Measurements from ENCODE around the gene STK11. TPM values are rescaled to one million over a fixed set of nuclear protein-coding genes. Genes with fewer than 3 reads are reported as not detected.

Gene STK11
- total RNA-seq, 1 experiment from 2014 or later = 116 TPM

DNA sequence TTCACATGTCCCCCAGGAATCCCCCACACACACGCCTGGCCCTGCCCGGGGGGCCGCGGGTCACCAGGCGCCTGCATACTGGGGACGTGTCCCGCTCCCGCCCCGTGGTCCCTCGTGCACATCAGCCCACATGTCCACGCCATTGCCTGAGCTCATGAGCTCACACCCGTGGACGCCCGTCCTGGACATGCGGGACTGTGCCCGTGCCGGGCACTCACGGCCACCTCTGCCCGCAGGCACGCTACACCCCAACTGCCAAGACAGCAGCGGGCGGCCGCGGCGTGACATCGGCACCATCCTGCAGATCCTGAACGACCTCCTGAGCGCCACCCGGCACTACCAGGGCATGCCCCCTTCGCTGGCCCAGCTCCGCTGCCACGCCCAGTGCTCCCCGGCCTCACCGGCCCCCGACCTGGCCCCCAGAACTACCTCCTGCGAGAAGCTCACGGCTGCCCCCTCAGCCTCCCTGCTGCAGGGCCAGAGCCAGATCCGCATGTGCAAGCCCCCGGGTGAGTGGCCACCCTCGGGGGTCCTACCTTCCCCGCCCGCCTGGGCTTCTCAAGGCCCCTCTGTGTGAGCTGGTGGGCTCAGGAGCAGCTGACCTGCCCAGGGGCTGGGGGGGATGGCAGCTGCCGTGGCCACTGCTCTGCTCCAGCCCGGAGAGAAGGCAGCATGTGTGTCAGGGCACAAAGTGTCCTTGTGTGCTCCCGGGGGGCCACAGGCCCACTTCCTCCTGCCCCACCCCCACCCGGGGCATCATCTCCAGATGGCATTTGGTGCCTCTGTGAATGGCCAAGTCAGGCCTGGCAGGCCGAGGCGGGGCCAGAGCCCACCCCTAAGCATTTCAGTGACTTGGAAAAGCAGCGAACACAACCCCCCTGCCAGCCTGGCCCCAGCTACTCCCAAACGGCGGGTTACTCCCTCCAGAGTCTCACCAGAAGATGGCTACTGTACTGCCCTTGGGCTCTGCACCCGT lies 49.9 kb downstream of the STK11 start:
- TF ChIP-seq TCF7L2 (IDR thresholded peaks at IDR 0.05; ENCODE audit: low read depth, low read length) = no peak
- 0 out of 2 replicates have a peak, but pooled peaks have one; percentile 37 for TF ChIP-seq POLR2AphosphoS5 (IDR thresholded peaks at IDR 0.05; ENCODE audit: low read depth, low read length)
- no TSS peak for BruUV-seq (replicated peaks)
- Histone ChIP-seq H3K9me3 (ENCODE audit: control insufficient read depth, insufficient read depth, low read depth, low read length) (no peaks in the 10 kb centered on the region), H3K4me3 (ENCODE audit: low read depth in 2 of 2, low read length in 2 of 2) (no peak overlapping the region), H3K27ac (ENCODE audit: low read length) (peak overlapping the region; percentile 62), H3K4me1 (ENCODE audit: control insufficient read depth, insufficient read depth, low read length) (peaks cover 63% of the 10 kb centered on the region), H3K36me3 (ENCODE audit: control insufficient read depth, insufficient read depth, low read length) (peaks cover 2% of the 10 kb centered on the region), H3K27me3 (ENCODE audit: control insufficient read depth, insufficient read depth, low read length) (no peaks in the 10 kb centered on the region)
- in situ Hi-C loops (cut with HindIII; ENCODE audit: low pct_unique_long_range_greater_than_20kb, low sequenced_read_pairs) = no loop called here
- ChIA-PET POLR2A (no interaction called here), CTCF (no interaction called here)
- intact Hi-C loops (cut with micrococcal nuclease; ENCODE audit: unreplicated experiment) = no loop called here
- DNase-seq (ENCODE audit: low read depth, low spot score) (no peak), ATAC-seq (no peak)

GRCh38 chr19:1256646-1257474 lies 51.3 kb downstream of the STK11 start:
- no peaks in the 10 kb centered on the region for H3K27me3 ChIP-seq (ENCODE audit: control insufficient read depth, insufficient read depth, low read length)
- ATAC-seq (no peak), DNase-seq (ENCODE audit: low read depth, low spot score) (no peak)
- TF ChIP-seq CTCF (IDR thresholded peaks at IDR 0.05) (no peak), POLR2AphosphoS5 (IDR thresholded peaks at IDR 0.05; ENCODE audit: low read depth, low read length) (no peak; the same call in 1 of the 2 replicates), SIN3A (IDR thresholded peaks at IDR 0.05; ENCODE audit: borderline replicate concordance, insufficient read depth, low read depth, low read length) (no peak), TCF7L2 (IDR thresholded peaks at IDR 0.05; ENCODE audit: low read depth, low read length) (no peak)
- TF ChIP-seq, protein P1, sequence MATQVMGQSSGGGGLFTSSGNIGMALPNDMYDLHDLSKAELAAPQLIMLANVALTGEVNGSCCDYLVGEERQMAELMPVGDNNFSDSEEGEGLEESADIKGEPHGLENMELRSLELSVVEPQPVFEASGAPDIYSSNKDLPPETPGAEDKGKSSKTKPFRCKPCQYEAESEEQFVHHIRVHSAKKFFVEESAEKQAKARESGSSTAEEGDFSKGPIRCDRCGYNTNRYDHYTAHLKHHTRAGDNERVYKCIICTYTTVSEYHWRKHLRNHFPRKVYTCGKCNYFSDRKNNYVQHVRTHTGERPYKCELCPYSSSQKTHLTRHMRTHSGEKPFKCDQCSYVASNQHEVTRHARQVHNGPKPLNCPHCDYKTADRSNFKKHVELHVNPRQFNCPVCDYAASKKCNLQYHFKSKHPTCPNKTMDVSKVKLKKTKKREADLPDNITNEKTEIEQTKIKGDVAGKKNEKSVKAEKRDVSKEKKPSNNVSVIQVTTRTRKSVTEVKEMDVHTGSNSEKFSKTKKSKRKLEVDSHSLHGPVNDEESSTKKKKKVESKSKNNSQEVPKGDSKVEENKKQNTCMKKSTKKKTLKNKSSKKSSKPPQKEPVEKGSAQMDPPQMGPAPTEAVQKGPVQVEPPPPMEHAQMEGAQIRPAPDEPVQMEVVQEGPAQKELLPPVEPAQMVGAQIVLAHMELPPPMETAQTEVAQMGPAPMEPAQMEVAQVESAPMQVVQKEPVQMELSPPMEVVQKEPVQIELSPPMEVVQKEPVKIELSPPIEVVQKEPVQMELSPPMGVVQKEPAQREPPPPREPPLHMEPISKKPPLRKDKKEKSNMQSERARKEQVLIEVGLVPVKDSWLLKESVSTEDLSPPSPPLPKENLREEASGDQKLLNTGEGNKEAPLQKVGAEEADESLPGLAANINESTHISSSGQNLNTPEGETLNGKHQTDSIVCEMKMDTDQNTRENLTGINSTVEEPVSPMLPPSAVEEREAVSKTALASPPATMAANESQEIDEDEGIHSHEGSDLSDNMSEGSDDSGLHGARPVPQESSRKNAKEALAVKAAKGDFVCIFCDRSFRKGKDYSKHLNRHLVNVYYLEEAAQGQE (IDR thresholded peaks at IDR 0.05; ENCODE audit: insufficient read depth in 1 of 2, low read depth in 2 of 2, low read length in 1 of 2) = no peak
- BruUV-seq (replicated peaks) = no TSS peak
- H3K4me3 ChIP-seq (ENCODE audit: low read depth in 2 of 2, low read length in 2 of 2) = peak overlapping the region in 1 of 2 experiments; percentile 18; a peak in 2 of 4 replicates
- in situ Hi-C loops (cut with HindIII; ENCODE audit: low pct_unique_long_range_greater_than_20kb, low sequenced_read_pairs) (no loop called here), intact Hi-C loops (cut with micrococcal nuclease; ENCODE audit: unreplicated experiment) (no loop called here)
- ChIA-PET CTCF (interaction anchor here (0.5 kb wide), 1 partner anchor 11 kb away, joined by 6 read pairs; no protein-coding TSS in a partner anchor), POLR2A (no interaction called here)
- H3K36me3 ChIP-seq (ENCODE audit: control insufficient read depth, insufficient read depth, low read length) = peaks cover 2% of the 10 kb centered on the region
- H3K9me3 ChIP-seq (ENCODE audit: control insufficient read depth, insufficient read depth, low read depth, low read length) = no peaks in the 10 kb centered on the region
- H3K27ac ChIP-seq (ENCODE audit: low read length) = peak overlapping the region; percentile 89
- H3K4me1 ChIP-seq (ENCODE audit: control insufficient read depth, insufficient read depth, low read length) = peaks cover 63% of the 10 kb centered on the region
